ENCODE results near the gene ONECUT3.

ONECUT3 gene

DNA sequence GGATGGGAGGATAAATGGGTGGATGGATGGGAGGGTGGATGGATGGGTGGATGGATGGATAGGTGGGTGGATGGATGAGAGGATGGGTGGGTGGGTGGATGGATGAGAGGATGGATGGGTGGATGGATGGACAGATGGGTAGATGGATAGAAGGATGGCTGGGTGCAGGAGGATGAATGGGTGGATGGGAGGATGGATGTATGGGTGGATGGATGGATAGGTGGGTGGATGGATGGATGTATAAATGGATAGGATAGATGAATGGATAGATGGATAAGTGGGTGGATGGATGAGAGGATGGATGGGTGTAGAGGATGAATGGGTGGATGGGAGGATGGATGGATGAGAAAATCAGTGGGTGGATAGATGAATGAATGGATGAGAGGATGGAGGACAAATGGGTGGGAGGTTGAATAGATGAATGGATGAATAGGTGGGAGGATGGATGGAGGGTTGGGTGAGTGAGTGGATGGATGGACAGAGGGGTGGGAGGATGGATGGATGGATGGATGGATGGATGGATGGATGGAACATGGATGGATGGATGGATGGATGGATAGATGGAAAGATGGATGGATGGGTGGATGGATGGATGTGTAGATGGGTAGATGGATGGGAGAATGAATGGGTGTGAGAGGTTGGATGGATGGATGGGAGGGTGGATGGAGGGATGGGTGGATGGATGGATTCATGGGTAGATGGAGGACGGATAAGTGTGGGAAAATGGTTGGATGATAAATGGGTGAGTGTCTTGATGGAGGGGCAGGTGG, 35.9 kb upstream of the ONECUT3 start:
- TF ChIP-seq EZH2phosphoT487 (IDR thresholded peaks at IDR 0.05; ENCODE audit: borderline replicate concordance): no peak
- TF ChIP-seq, protein P1, sequence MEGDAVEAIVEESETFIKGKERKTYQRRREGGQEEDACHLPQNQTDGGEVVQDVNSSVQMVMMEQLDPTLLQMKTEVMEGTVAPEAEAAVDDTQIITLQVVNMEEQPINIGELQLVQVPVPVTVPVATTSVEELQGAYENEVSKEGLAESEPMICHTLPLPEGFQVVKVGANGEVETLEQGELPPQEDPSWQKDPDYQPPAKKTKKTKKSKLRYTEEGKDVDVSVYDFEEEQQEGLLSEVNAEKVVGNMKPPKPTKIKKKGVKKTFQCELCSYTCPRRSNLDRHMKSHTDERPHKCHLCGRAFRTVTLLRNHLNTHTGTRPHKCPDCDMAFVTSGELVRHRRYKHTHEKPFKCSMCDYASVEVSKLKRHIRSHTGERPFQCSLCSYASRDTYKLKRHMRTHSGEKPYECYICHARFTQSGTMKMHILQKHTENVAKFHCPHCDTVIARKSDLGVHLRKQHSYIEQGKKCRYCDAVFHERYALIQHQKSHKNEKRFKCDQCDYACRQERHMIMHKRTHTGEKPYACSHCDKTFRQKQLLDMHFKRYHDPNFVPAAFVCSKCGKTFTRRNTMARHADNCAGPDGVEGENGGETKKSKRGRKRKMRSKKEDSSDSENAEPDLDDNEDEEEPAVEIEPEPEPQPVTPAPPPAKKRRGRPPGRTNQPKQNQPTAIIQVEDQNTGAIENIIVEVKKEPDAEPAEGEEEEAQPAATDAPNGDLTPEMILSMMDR (conservative IDR thresholded peaks at IDR 0.05; ENCODE audit: low read length): no peak
- no peak overlapping the region for H3K4me2 ChIP-seq (ENCODE audit: low read depth, low read length, poor library complexity, severe bottlenecking)
- H3K4me1 ChIP-seq (ENCODE audit: insufficient read depth, low read length, poor library complexity, severe bottlenecking): no peaks in the 10 kb centered on the region
- no peak overlapping the region for H3K4me3 ChIP-seq (ENCODE audit: low read length, poor library complexity, severe bottlenecking)
- no peak overlapping the region for H2AFZ ChIP-seq (ENCODE audit: low read length)
- no peaks in the 10 kb centered on the region for H3K27me3 ChIP-seq (ENCODE audit: insufficient read depth, low read length, poor library complexity, severe bottlenecking)
- H3F3A ChIP-seq (ENCODE audit: low read depth): no peaks in the 10 kb centered on the region
- H3K79me2 ChIP-seq (ENCODE audit: insufficient read depth, low read length): no peaks in the 10 kb centered on the region
- no peaks in the 10 kb centered on the region for H3K9me3 ChIP-seq (ENCODE audit: insufficient read depth, low read depth, low read length)
- no peaks in the 10 kb centered on the region for H3K9me2 ChIP-seq (replicated peaks; ENCODE audit: low read depth, low read length)
- no peaks in the 10 kb centered on the region for H3K36me3 ChIP-seq (ENCODE audit: insufficient read depth, low read length)
- no peaks in the 10 kb centered on the region for H4K20me1 ChIP-seq (ENCODE audit: insufficient read depth, low read length, poor library complexity, severe bottlenecking)
- H3K9ac ChIP-seq (ENCODE audit: low read depth, low read length, poor library complexity, severe bottlenecking): no peak overlapping the region

DNA sequence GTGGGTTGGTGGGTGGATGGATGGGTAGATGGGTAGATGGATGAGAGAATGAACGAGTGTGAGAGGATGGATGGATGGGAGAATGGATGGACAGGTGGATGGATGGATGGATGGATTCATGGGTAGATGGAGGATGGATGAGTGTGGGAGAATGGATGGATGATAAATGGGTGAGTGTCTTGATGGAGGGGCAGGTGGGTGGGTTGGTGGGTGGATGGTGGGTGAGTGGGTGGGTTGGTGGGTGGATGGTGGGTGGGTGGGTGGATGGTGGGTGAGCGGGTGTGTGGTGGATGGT, 35.4 kb upstream of the ONECUT3 start:
- no peaks in the 10 kb centered on the region for H3K79me2 ChIP-seq (ENCODE audit: insufficient read depth, low read length)
- no peak overlapping the region for H3K4me2 ChIP-seq (ENCODE audit: low read depth, low read length, poor library complexity, severe bottlenecking)
- H3F3A ChIP-seq (ENCODE audit: low read depth): no peaks in the 10 kb centered on the region
- no peak for TF ChIP-seq EZH2phosphoT487 (IDR thresholded peaks at IDR 0.05; ENCODE audit: borderline replicate concordance)
- TF ChIP-seq, protein P1 (conservative IDR thresholded peaks at IDR 0.05; ENCODE audit: low read length): no peak
- H2AFZ ChIP-seq (ENCODE audit: low read length): no peak overlapping the region
- H4K20me1 ChIP-seq (ENCODE audit: insufficient read depth, low read length, poor library complexity, severe bottlenecking): no peaks in the 10 kb centered on the region
- H3K9me2 ChIP-seq (replicated peaks; ENCODE audit: low read depth, low read length): no peaks in the 10 kb centered on the region
- H3K9me3 ChIP-seq (ENCODE audit: insufficient read depth, low read depth, low read length): no peaks in the 10 kb centered on the region
- H3K36me3 ChIP-seq (ENCODE audit: insufficient read depth, low read length): no peaks in the 10 kb centered on the region
- H3K27me3 ChIP-seq (ENCODE audit: insufficient read depth, low read length, poor library complexity, severe bottlenecking): no peaks in the 10 kb centered on the region
- no peaks in the 10 kb centered on the region for H3K4me1 ChIP-seq (ENCODE audit: insufficient read depth, low read length, poor library complexity, severe bottlenecking)
- H3K4me3 ChIP-seq (ENCODE audit: low read length, poor library complexity, severe bottlenecking): no peak overlapping the region
- no peak overlapping the region for H3K9ac ChIP-seq (ENCODE audit: low read depth, low read length, poor library complexity, severe bottlenecking)

DNA sequence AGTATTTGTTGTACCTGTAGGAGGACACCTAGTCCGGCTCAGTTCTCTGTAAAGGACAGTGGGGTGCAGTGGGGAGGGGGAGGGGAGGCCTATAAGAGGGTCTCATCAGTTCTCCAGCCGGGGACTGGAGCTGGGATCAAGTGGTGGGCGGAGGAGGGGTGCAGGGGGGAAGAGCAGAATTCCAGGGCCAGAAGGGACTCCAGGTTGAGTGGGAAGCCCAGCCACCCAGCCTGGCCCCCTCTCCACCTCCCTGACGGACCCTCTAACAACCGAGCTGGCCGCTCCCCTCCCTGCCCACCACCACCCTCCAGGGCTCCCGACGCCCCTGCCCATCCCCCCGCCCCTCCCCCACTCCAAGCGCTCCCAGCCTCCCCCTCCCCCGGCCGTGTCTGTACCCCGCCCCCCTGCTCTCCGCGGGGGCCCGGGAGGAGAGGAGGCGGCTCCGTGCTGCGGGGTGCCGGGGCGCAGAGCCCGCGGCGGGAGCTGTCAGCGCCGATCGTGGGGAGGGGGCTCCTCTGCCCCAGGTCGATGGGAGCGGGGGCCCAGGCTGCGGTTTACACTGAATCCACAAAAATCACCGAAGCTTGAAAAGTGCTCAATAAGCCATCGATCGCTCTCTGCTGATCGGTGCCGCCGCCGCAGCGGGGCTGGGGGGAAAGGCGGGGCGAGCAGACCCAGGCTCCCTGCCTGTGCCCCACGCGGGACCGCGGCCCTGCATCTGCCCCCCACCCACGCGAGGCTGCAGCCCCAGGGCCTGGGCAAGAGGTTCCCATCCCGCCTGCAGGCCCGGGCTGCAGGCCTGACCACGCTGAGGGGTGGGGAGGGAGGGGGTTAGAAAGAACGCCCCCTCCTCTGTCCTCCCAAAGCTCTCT, 34.6 kb upstream of the ONECUT3 start:
- Histone ChIP-seq H4K20me1 (ENCODE audit: insufficient read depth, low read length, poor library complexity, severe bottlenecking) (no peaks in the 10 kb centered on the region), H3K27me3 (ENCODE audit: insufficient read depth, low read length, poor library complexity, severe bottlenecking) (no peaks in the 10 kb centered on the region), H3K4me1 (ENCODE audit: insufficient read depth, low read length, poor library complexity, severe bottlenecking) (no peaks in the 10 kb centered on the region), H3K9ac (ENCODE audit: low read depth, low read length, poor library complexity, severe bottlenecking) (no peak overlapping the region), H2AFZ (ENCODE audit: low read length) (no peak overlapping the region), H3K36me3 (ENCODE audit: insufficient read depth, low read length) (no peaks in the 10 kb centered on the region), H3K9me3 (ENCODE audit: insufficient read depth, low read depth, low read length) (no peaks in the 10 kb centered on the region), H3F3A (ENCODE audit: low read depth) (no peaks in the 10 kb centered on the region), H3K4me3 (ENCODE audit: low read length, poor library complexity, severe bottlenecking) (no peak overlapping the region), H3K79me2 (ENCODE audit: insufficient read depth, low read length) (no peaks in the 10 kb centered on the region), H3K9me2 (replicated peaks; ENCODE audit: low read depth, low read length) (no peaks in the 10 kb centered on the region), H3K4me2 (ENCODE audit: low read depth, low read length, poor library complexity, severe bottlenecking) (no peak overlapping the region)
- TF ChIP-seq EZH2phosphoT487 (IDR thresholded peaks at IDR 0.05; ENCODE audit: borderline replicate concordance): no peak
- TF ChIP-seq, protein P1 (conservative IDR thresholded peaks at IDR 0.05; ENCODE audit: low read length): no peak

Data from Loucy (cell line).